NT2/D1 (cell line): ENCODE results near the gene TIAM2.

Source experiments
- SUZ12 ChIP-seq: IDR thresholded peaks from 2 replicates; pipeline ENCODE4 v1.6.1; 2011; ENCODE audit not compliant: insufficient read length, insufficient read depth; ENCODE audit errors: extremely low read depth
- YY1 ChIP-seq: IDR thresholded peaks from 2 replicates; pipeline ENCODE4 v1.6.1; 2011; ENCODE audit not compliant: insufficient read length, insufficient read depth
- ZNF274 ChIP-seq: IDR thresholded peaks from 2 replicates; pipeline ENCODE4 v1.6.1; 2011; ENCODE audit warnings: mild to moderate bottlenecking, low read depth, low read length

DNA sequence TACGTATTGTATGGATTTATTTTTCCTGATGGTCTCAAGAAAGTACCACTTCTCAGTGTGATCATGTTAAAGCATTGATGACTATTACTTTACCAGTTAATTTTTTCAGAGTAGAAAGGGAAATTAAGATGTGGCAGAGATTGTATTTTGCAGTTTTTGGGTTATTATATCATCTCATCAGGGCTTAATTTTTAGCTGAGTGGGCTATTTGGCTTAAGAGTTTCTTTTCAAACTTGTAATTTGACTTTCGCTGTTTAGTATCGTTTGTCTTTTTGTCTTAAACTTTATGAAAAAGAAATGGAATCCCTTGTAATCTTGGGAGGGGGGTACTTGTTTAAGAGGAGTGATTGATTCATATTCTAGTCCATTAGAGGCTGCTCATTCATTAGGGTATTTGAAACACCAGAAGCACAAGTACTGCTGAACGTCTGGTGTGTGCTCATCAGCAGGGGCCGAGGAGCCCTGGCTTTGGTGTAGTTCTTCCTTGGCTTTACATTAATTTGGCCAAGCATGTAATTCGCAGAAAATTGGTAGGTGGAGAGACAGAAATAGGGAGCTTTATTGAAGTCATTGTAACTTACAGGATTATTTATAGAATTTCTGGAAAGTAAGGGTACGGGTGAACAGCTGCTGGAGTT is 112.4 kb downstream of the TIAM2 start:
- no peak for TF ChIP-seq SUZ12
- TF ChIP-seq YY1: no peak
- no peak for TF ChIP-seq ZNF274
